Heart left ventricle (tissue), 16 donors: ENCODE results near the gene LRP1B. TPM values are rescaled to one million over a fixed set of nuclear protein-coding genes. Genes with fewer than 3 reads are reported as not detected.

Source experiments
- ATAC-seq, 4 donors: fragments of 200-7000 bp; cut with Tn5 transposase; one replicate each; pipeline ENCODE4 v1.9.1; 2020 to 2022; ENCODE audit warnings: moderate library complexity in 4 of 4, mild to moderate bottlenecking in 3 of 4, moderate number of reproducible peaks in 1 of 4
- DNase-seq, 5 donors: peaks; one replicate each; pipeline ENCODE4 v3.0.0-alpha.2; 2020
- H3K27ac ChIP-seq, 12 donors: fragments of 200-600 bp; sonication (generic) in 4 of 12; one replicate each; pipeline versions ENCODE4 v1.5.0 to v1.8.0; 2016 to 2022; ENCODE audit warnings: mild to moderate bottlenecking in 2 of 12
- H3K27me3 ChIP-seq, 9 donors: fragments of 200-600 bp; sonication (generic) in 2 of 9; one replicate each; pipeline versions ENCODE4 v1.5.1 to v1.8.0; 2016 to 2022; ENCODE audit warnings: mild to moderate bottlenecking in 3 of 9
- H3K36me3 ChIP-seq, 9 donors: fragments of 200-600 bp; sonication (generic) in 2 of 9; one replicate each; pipeline versions ENCODE4 v1.5.0 to v1.8.0; 2018 to 2022; ENCODE audit warnings: mild to moderate bottlenecking in 2 of 9
- H3K4me1 ChIP-seq, 12 donors: fragments of 200-600 bp; sonication (generic) in 4 of 12; one replicate each; pipeline versions ENCODE4 v1.5.0 to v1.8.0; 2016 to 2022; ENCODE audit warnings: mild to moderate bottlenecking in 3 of 12
- H3K4me3 ChIP-seq, 12 donors: fragments of 200-600 bp; sonication (generic) in 4 of 12; one replicate each; pipeline versions ENCODE4 v1.5.0 to v1.8.0; 2017 to 2022; ENCODE audit warnings: mild to moderate bottlenecking in 9 of 12, moderate library complexity in 4 of 12
- H3K9me3 ChIP-seq, 12 donors: fragments of 200-600 bp; sonication (generic) in 4 of 12; one replicate each; pipeline versions ENCODE4 v1.5.0 to v1.8.0; 2016 to 2022; ENCODE audit warnings: mild to moderate bottlenecking in 1 of 12
- CTCF ChIP-seq, 12 donors: fragments of 200-600 bp; sonication (generic) in 4 of 12; IDR thresholded peaks; one replicate each; pipeline versions ENCODE4 v1.5.0 to v1.8.0; 2018 to 2022; ENCODE audit warnings: antibody characterized with exemption in 12 of 12, mild to moderate bottlenecking in 5 of 12
- POLR2A ChIP-seq, 2 donors: fragments of 450-650 bp; IDR thresholded peaks; one replicate each; pipeline ENCODE4 v1.6.1; 2017; ENCODE audit warnings: antibody characterized with exemption in 2 of 2, mild to moderate bottlenecking in 2 of 2, moderate library complexity in 2 of 2
- WGBS, 4 donors: extraction: QIAGEN DNeasy Blood & Tissue Kit in 2 of 4; methylation state at CpG; one replicate each; pipeline versions ENCODE4 v1.1.5 to v1.1.7; 2013 to 2018; 5-methylcytosine and 5-hydroxymethylcytosine counted together
- intact Hi-C, 10 donors: fragments of 100-400 bp; cut with DNase I; formaldehyde crosslinking; loops; one replicate each; pipeline versions ENCODE4 v1.11.1 to v1.14.2; 2022
- polyA plus RNA-seq, 2 donors: library from polyadenylated mRNA; stranded (reverse); fragments of 200-250 nt; gene quantifications; one replicate each; pipeline ENCODE4 v1.2.3, GENCODE V29; 2013
- total RNA-seq, 9 donors: library from RNA; depleted of rRNA in 2 of 9; stranded (reverse); fragments of >200 nt in 2 of 9; fragmentation: NEBNext Ultra II Directional in 3 of 9; extraction: Animal tissue kit (Norgen Biotek cat#: 25700) in 3 of 9; gene quantifications; one replicate each; pipeline versions ENCODE4 v1.1.0 to v1.2.4, GENCODE V29; 2016 to 2023
- donor health status: ischemic (EF 13 %, LVEDD 7.1; RV severe dilation, severe dysfunction).
- donor health status: healthy with polysubstance abuse.
- donor health status: DM: no; HTN: yes; CAD: no.
- donor health status: DM: no; HTN: no; CAD: no.
- donor health status: ischemic (EF 25% LVEDD 6.9; RV normal size, moderate dysfunction).
- donor health status: ischemic (EF 25% LVEDD 5.7; RV mildly dilated, moderate dysfunction).
- donor health status: healthy.
- donor health status: DM: yes; HTN: yes; CAD: no.
- donor health status: ischemic (EF 35%, LVEDD 5.7; RV mildly dilated, moderate dysfunction).
- donor health status: nonischemic (EF 11% LVEDD 7.7; RV severe dilation, severe dysfunction).
- donor health status: DM: yes; HTN: yes; CAD: no.
- donor health status: PGD.
- donor health status: ischemic (EF 29% LVEDD 5.4; RV normal size, mild dysfunction).
- donor health status: nonischemic (EF 23%, LVEDD 6.1; RV moderate dilation, normal function).

Gene LRP1B
- total and polyA plus RNA-seq, 11 donors = 0.01 to 0.19 (median 0.11) TPM; not detected in 2

- ATAC-seq (no peak), DNase-seq (no peak)
- Histone ChIP-seq H3K4me3 (no peak overlapping the region), H3K4me1 (no peaks in the 10 kb centered on the region), H3K36me3 (no peaks in the 10 kb centered on the region), H3K27ac (no peak overlapping the region), H3K27me3 (peaks cover 0 to 21% (median 0%) of the 10 kb centered on the region in 9 donors), H3K9me3 (no peaks in the 10 kb centered on the region)
- TF ChIP-seq POLR2A (IDR thresholded peaks at IDR 0.05) = no peak
- peak; percentile 35 to 70 (median 48) for TF ChIP-seq CTCF (IDR thresholded peaks at IDR 0.05)
- 3 to 12% (median 7%) methylated on average over 2 of the region's 2 CpGs for WGBS, 4 donors
- intact Hi-C loops = no loop called here
These were observed 9.6 kb upstream of the LRP1B start for GRCh38 chr2:142140434-142140845.

GRCh38 chr2:142139384-142139783 lies 8.6 kb upstream of the LRP1B start:
- H3K4me1 ChIP-seq = no peaks in the 10 kb centered on the region
- H3K27ac ChIP-seq = no peak overlapping the region
- peaks cover 0 to 21% (median 0%) of the 10 kb centered on the region in 9 donors for H3K27me3 ChIP-seq
- 47 to 58% (median 49%) methylated on average over 4 of the region's 4 CpGs for WGBS, 4 donors
- H3K36me3 ChIP-seq = no peaks in the 10 kb centered on the region
- no peak for ATAC-seq
- no peaks in the 10 kb centered on the region for H3K9me3 ChIP-seq
- intact Hi-C loops = no loop called here
- no peak overlapping the region for H3K4me3 ChIP-seq
- no peak for TF ChIP-seq CTCF (IDR thresholded peaks at IDR 0.05)
- TF ChIP-seq POLR2A (IDR thresholded peaks at IDR 0.05) = no peak
- DNase-seq = no peak

- ATAC-seq = no peak
- Histone ChIP-seq H3K4me3 (no peak overlapping the region), H3K4me1 (peaks cover 0 to 4% (median 0%) of the 10 kb centered on the region in 12 donors), H3K27ac (no peak overlapping the region), H3K36me3 (no peaks in the 10 kb centered on the region), H3K9me3 (no peaks in the 10 kb centered on the region), H3K27me3 (peaks cover 0 to 46% (median 9%) of the 10 kb centered on the region in 9 donors)
- TF ChIP-seq CTCF (IDR thresholded peaks at IDR 0.05) = no peak
- no peak for TF ChIP-seq POLR2A (IDR thresholded peaks at IDR 0.05)
- DNase-seq = no peak
- intact Hi-C loops = no loop called here
These were observed 5.8 kb upstream of the LRP1B start for GRCh38 chr2:142136571-142136970.

GRCh38 chr2:142134911-142135310 lies 4.1 kb upstream of the LRP1B start:
- no peaks in the 10 kb centered on the region for H3K36me3 ChIP-seq
- no peak overlapping the region for H3K4me3 ChIP-seq
- H3K27ac ChIP-seq = no peak overlapping the region
- peaks cover 0 to 51% (median 17%) of the 10 kb centered on the region in 9 donors for H3K27me3 ChIP-seq
- WGBS, 4 donors = 71 to 75% (median 74%) methylated on average over 3 of the region's 3 CpGs
- H3K9me3 ChIP-seq = no peaks in the 10 kb centered on the region
- TF ChIP-seq POLR2A (IDR thresholded peaks at IDR 0.05) (no peak), CTCF (IDR thresholded peaks at IDR 0.05) (no peak)
- intact Hi-C loops = no loop called here
- H3K4me1 ChIP-seq = peaks cover 0 to 20% (median 11%) of the 10 kb centered on the region in 12 donors
- ATAC-seq = no peak
- no peak for DNase-seq
